HG03135 (cell line): ENCODE measurements around the gene PYHIN1.

Source experiments
- ATAC-seq: cut with Tn5 transposase; IDR thresholded peaks from one replicate; pipeline ENCODE4 v1.9.1; 2021; ENCODE audit warnings: mild to moderate bottlenecking, moderate library complexity; ENCODE audit not compliant: unreplicated experiment

PYHIN1 gene

DNA sequence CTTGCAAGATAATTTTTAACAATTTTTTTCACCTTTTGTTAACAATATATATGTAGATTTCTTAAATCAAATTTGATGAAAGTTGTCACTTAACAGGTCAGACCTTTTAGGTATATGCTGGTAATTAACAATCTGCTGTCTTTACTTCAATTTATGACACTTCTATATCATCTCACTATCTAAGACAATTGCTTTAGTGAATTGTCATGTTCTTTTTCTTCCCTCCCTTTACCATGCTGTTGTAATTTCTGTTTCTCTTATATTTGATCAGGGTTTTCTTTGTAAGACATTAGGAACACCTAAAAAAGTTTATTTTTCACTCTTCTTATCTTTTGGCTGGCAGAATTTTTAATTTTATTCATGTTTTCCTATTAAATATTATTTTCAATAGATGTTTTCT, 80.4 kb downstream of the PYHIN1 start:
- ATAC-seq, result no peak

DNA sequence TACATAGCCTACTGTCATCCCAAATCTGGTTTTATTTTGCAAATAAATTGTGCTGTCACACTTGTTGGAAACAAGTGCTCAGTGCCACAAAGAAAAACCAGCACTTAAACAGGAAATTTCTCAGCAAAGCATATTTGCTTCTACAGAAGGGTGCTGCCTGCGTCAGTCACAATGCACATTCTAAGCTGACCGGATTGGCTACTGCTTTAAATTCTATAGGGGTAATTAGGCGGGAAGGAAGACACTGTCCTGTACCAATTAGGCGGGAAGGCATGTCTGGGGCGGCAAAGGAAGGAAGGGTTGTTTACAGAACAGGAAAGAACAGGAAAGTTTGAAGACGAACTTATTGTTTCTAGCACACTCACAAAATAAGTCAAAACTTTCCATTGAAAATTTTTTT, 81.1 kb downstream of the PYHIN1 start:
- peak; percentile 27 for ATAC-seq

DNA sequence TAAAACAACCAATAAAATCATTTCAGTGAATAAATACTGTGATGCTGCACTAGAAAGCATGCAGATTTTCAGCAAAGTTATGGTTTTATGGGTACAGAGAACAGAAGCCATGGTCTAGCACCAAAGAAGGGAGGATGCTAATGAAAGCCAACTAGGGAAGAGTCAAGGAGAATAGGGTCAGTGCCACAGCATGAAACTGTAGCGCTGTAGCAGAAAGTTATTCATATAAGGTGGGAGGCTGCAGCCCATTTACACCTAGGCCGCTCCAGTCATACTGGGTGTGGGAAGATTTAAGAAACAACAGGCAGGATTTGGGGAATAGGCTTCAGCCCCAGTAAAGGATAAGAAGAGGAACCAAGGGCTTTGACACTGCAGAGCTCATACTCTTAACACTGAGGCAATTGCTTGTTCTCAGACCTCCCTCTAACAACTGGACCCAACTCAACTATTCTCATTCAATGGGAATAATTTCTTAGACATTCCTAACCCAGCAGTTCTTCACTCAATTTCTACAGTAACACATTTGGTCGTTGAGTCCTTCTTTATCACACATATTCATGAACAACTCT, 82.7 kb downstream of the PYHIN1 start:
- ATAC-seq, result no peak

DNA sequence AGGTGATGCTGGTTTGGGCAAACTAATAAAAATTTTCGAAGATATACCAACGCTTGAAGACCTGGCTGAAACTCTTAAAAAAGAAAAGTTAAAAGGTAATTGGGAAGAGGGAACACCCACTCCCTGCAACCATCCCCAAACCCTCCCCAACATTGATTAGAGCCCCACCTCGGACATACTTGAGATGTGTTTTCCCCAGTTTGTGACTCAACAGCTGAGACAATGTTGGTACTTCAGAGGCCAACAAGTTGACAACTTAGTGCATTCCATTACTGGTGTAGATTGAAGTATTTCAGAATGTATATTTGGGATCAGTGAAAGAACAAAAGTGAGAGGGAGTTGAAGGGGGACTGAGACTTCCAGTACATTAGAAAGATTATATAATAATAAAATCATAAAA, 83.5 kb downstream of the PYHIN1 start:
- no peak for ATAC-seq

DNA sequence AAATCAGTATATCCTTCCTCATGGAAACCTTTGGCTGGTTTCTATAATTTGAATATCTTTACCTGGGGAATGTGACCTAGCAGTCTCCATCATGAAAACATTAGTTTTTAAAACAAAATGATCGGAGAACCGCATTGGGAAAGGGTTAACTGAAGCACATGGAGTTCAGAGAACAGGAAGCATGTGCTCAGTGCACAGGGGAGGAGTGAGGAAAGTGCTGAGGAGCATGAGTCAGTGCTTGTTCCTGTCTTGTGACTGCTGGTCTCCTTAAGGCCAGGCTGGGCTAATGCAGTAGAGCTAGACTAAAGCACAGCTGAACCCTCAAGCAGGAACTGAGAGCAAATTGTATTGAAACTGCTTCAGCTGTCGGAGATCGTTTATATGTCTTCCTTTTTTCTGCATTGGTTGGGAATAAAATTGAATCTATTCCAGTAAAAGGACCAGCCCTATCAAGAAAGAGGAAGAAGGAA, 84.1 kb downstream of the PYHIN1 start:
- ATAC-seq, result peak; percentile 93

DNA sequence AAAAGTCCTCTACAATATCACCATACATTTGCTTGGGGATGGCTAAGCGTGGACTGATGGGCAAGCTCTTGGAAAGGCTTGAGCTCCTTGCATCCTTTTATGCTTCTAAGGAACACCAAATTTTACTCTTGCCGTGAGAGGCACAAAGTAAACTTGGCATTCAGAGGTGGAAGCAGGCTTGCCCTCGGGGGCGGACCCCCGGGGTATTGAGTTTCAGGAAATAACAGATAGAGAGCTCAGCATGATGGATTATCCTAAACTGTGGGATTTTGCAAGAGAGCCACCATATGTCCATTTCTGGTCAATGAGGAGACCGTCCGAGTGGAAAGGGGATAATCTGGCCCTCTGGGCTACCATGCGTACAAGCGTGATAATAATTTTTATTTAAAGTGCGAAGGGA, 92.4 kb downstream of the PYHIN1 start:
- no peak for ATAC-seq

DNA sequence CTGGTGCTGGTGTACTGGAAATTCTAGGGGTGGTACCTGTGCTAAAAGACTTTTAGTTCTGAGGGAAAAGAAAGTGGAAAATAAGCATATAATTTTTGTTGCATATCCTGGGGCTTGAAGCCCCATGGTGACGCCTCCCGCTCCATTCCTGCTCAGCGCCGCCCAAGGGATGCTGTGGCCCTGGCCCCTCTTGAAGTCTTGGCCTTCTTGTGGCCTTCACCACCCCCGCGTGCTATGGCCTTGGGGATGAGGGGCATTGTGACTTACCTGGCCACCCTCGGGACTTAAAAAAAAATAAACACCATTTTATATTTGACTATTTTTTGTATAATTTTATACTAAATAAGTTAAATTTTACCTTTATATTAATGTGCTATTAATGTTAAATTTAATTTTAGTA, 93.7 kb downstream of the PYHIN1 start:
- no peak for ATAC-seq
